ENCODE data around the gene TMEM164.

Gene TMEM164

GRCh38 chrX:110003167-110004156 lies 548 bp downstream of the TMEM164 start:
- no peak for DNase-seq (ENCODE audit: low read depth, low spot score)
- H3K27ac ChIP-seq (ENCODE audit: low read length), result no peak overlapping the region
- H3K4me3 ChIP-seq (ENCODE audit: low read length), result peak overlapping the region; percentile 96; the same call in 1 of the 2 replicates
- H3K36me3 ChIP-seq (ENCODE audit: control insufficient read depth, insufficient read depth, low read length), result no peaks in the 10 kb centered on the region
- WGBS (ENCODE audit: insufficient coverage, insufficient read length), result no CpG with 5 or more reads among the region's 46 CpGs
- H3K4me1 ChIP-seq (ENCODE audit: control insufficient read depth, insufficient read depth, low read length), result no peaks in the 10 kb centered on the region
- H3K9me3 ChIP-seq (ENCODE audit: control insufficient read depth, insufficient read depth, low read length), result no peaks in the 10 kb centered on the region
- no peaks in the 10 kb centered on the region for H3K27me3 ChIP-seq (ENCODE audit: control insufficient read depth, insufficient read depth, low read length)

- no peaks in the 10 kb centered on the region for H3K9me3 ChIP-seq (ENCODE audit: control insufficient read depth, insufficient read depth, low read length)
- H3K27me3 ChIP-seq (ENCODE audit: control insufficient read depth, insufficient read depth, low read length), result no peaks in the 10 kb centered on the region
- DNase-seq (ENCODE audit: low read depth, low spot score), result no peak
- no peaks in the 10 kb centered on the region for H3K4me1 ChIP-seq (ENCODE audit: control insufficient read depth, insufficient read depth, low read length)
- H3K4me3 ChIP-seq (ENCODE audit: low read length), result no peak overlapping the region
- WGBS (ENCODE audit: insufficient coverage, insufficient read length), result no CpG with 5 or more reads among the region's 8 CpGs
- H3K36me3 ChIP-seq (ENCODE audit: control insufficient read depth, insufficient read depth, low read length), result no peaks in the 10 kb centered on the region
- H3K27ac ChIP-seq (ENCODE audit: low read length), result no peak overlapping the region
These were observed 1.3 kb downstream of the TMEM164 start for GRCh38 chrX:110004215-110004614.

GRCh38 chrX:110004731-110005369 lies 1.9 kb downstream of the TMEM164 start:
- Histone ChIP-seq H3K9me3 (ENCODE audit: control insufficient read depth, insufficient read depth, low read length) (no peaks in the 10 kb centered on the region), H3K36me3 (ENCODE audit: control insufficient read depth, insufficient read depth, low read length) (no peaks in the 10 kb centered on the region), H3K27ac (ENCODE audit: low read length) (no peak overlapping the region), H3K4me3 (ENCODE audit: low read length) (no peak overlapping the region), H3K4me1 (ENCODE audit: control insufficient read depth, insufficient read depth, low read length) (no peaks in the 10 kb centered on the region), H3K27me3 (ENCODE audit: control insufficient read depth, insufficient read depth, low read length) (no peaks in the 10 kb centered on the region)
- DNase-seq (ENCODE audit: low read depth, low spot score), result no peak
- WGBS (ENCODE audit: insufficient coverage, insufficient read length), result no CpG with 5 or more reads among the region's 3 CpGs

- H3K4me3 ChIP-seq (ENCODE audit: low read length), result no peak overlapping the region
- H3K27ac ChIP-seq (ENCODE audit: low read length), result no peak overlapping the region
- H3K27me3 ChIP-seq (ENCODE audit: control insufficient read depth, insufficient read depth, low read length), result no peaks in the 10 kb centered on the region
- no peak for DNase-seq (ENCODE audit: low read depth, low spot score)
- H3K36me3 ChIP-seq (ENCODE audit: control insufficient read depth, insufficient read depth, low read length), result no peaks in the 10 kb centered on the region
- no peaks in the 10 kb centered on the region for H3K9me3 ChIP-seq (ENCODE audit: control insufficient read depth, insufficient read depth, low read length)
- no CpG with 5 or more reads among the region's 2 CpGs for WGBS (ENCODE audit: insufficient coverage, insufficient read length)
- no peaks in the 10 kb centered on the region for H3K4me1 ChIP-seq (ENCODE audit: control insufficient read depth, insufficient read depth, low read length)
These were observed 3.2 kb downstream of the TMEM164 start for GRCh38 chrX:110006161-110006560.

- H3K4me3 ChIP-seq (ENCODE audit: low read length), result no peak overlapping the region
- no peaks in the 10 kb centered on the region for H3K36me3 ChIP-seq (ENCODE audit: control insufficient read depth, insufficient read depth, low read length)
- H3K9me3 ChIP-seq (ENCODE audit: control insufficient read depth, insufficient read depth, low read length), result no peaks in the 10 kb centered on the region
- no CpG with 5 or more reads among the region's 3 CpGs for WGBS (ENCODE audit: insufficient coverage, insufficient read length)
- DNase-seq (ENCODE audit: low read depth, low spot score), result no peak
- H3K27ac ChIP-seq (ENCODE audit: low read length), result no peak overlapping the region
- no peaks in the 10 kb centered on the region for H3K4me1 ChIP-seq (ENCODE audit: control insufficient read depth, insufficient read depth, low read length)
- no peaks in the 10 kb centered on the region for H3K27me3 ChIP-seq (ENCODE audit: control insufficient read depth, insufficient read depth, low read length)
These were observed 4.0 kb downstream of the TMEM164 start for GRCh38 chrX:110006821-110007375.

GRCh38 chrX:110008011-110008635 lies 5.2 kb downstream of the TMEM164 start:
- H3K27me3 ChIP-seq (ENCODE audit: control insufficient read depth, insufficient read depth, low read length), result no peaks in the 10 kb centered on the region
- no peak overlapping the region for H3K27ac ChIP-seq (ENCODE audit: low read length)
- DNase-seq (ENCODE audit: low read depth, low spot score), result no peak

GRCh38 chrX:110012818-110013485 lies 10.0 kb downstream of the TMEM164 start:
- no peak overlapping the region for H3K4me3 ChIP-seq (ENCODE audit: low read length)
- no peaks in the 10 kb centered on the region; the same call in 1 of the 2 replicates for H3K4me1 ChIP-seq (ENCODE audit: control insufficient read depth, insufficient read depth, low read length)
- DNase-seq (ENCODE audit: low read depth, low spot score), result no peak
- H3K9me3 ChIP-seq (ENCODE audit: control insufficient read depth, insufficient read depth, low read length), result no peaks in the 10 kb centered on the region
- H3K27me3 ChIP-seq (ENCODE audit: control insufficient read depth, insufficient read depth, low read length), result no peaks in the 10 kb centered on the region
- WGBS (ENCODE audit: insufficient coverage, insufficient read length), result no CpG with 5 or more reads among the region's 3 CpGs
- H3K27ac ChIP-seq (ENCODE audit: low read length), result no peak overlapping the region
- H3K36me3 ChIP-seq (ENCODE audit: control insufficient read depth, insufficient read depth, low read length), result no peaks in the 10 kb centered on the region

More at GRCh38 chrX:110008011-110008635, 5.2 kb downstream of the TMEM164 start:
- H3K9me3 ChIP-seq (ENCODE audit: control insufficient read depth, insufficient read depth, low read length), result no peaks in the 10 kb centered on the region
- no peak overlapping the region for H3K4me3 ChIP-seq (ENCODE audit: low read length)
- no peaks in the 10 kb centered on the region for H3K36me3 ChIP-seq (ENCODE audit: control insufficient read depth, insufficient read depth, low read length)
- WGBS (ENCODE audit: insufficient coverage, insufficient read length), result no CpG with 5 or more reads among the region's 3 CpGs
- H3K4me1 ChIP-seq (ENCODE audit: control insufficient read depth, insufficient read depth, low read length), result no peaks in the 10 kb centered on the region

GRCh38 chrX:110013968-110014367 lies 11.1 kb downstream of the TMEM164 start:
- Histone ChIP-seq H3K36me3 (ENCODE audit: control insufficient read depth, insufficient read depth, low read length) (no peaks in the 10 kb centered on the region), H3K27ac (ENCODE audit: low read length) (no peak overlapping the region), H3K9me3 (ENCODE audit: control insufficient read depth, insufficient read depth, low read length) (no peaks in the 10 kb centered on the region), H3K4me1 (ENCODE audit: control insufficient read depth, insufficient read depth, low read length) (no peaks in the 10 kb centered on the region; the same call in 1 of the 2 replicates), H3K4me3 (ENCODE audit: low read length) (no peak overlapping the region), H3K27me3 (ENCODE audit: control insufficient read depth, insufficient read depth, low read length) (no peaks in the 10 kb centered on the region)
- no peak for DNase-seq (ENCODE audit: low read depth, low spot score)
- WGBS (ENCODE audit: insufficient coverage, insufficient read length), result no CpG with 5 or more reads among the region's 4 CpGs

- H3K36me3 ChIP-seq (ENCODE audit: control insufficient read depth, insufficient read depth, low read length), result no peaks in the 10 kb centered on the region
- no peak overlapping the region for H3K27ac ChIP-seq (ENCODE audit: low read length)
- H3K27me3 ChIP-seq (ENCODE audit: control insufficient read depth, insufficient read depth, low read length), result no peaks in the 10 kb centered on the region
- no peak overlapping the region for H3K4me3 ChIP-seq (ENCODE audit: low read length)
- WGBS (ENCODE audit: insufficient coverage, insufficient read length), result no CpG with 5 or more reads among the region's 2 CpGs
- no peaks in the 10 kb centered on the region; the same call in 1 of the 2 replicates for H3K4me1 ChIP-seq (ENCODE audit: control insufficient read depth, insufficient read depth, low read length)
- DNase-seq (ENCODE audit: low read depth, low spot score), result no peak
- H3K9me3 ChIP-seq (ENCODE audit: control insufficient read depth, insufficient read depth, low read length), result no peaks in the 10 kb centered on the region
These were observed 12.1 kb downstream of the TMEM164 start for GRCh38 chrX:110015032-110015431.

GRCh38 chrX:110015915-110016314 lies 13.0 kb downstream of the TMEM164 start:
- DNase-seq (ENCODE audit: low read depth, low spot score), result no peak
- Histone ChIP-seq H3K36me3 (ENCODE audit: control insufficient read depth, insufficient read depth, low read length) (no peaks in the 10 kb centered on the region), H3K4me1 (ENCODE audit: control insufficient read depth, insufficient read depth, low read length) (no peaks in the 10 kb centered on the region; the same call in 1 of the 2 replicates), H3K27ac (ENCODE audit: low read length) (no peak overlapping the region), H3K9me3 (ENCODE audit: control insufficient read depth, insufficient read depth, low read length) (no peaks in the 10 kb centered on the region), H3K4me3 (ENCODE audit: low read length) (no peak overlapping the region), H3K27me3 (ENCODE audit: control insufficient read depth, insufficient read depth, low read length) (no peaks in the 10 kb centered on the region)
- WGBS (ENCODE audit: insufficient coverage, insufficient read length), result no CpG with 5 or more reads among the region's 5 CpGs
